ENCODE measurements around the gene TMEM86A.

TMEM86A gene

GRCh38 chr11:18699848-18700261 is 1.3 kb downstream of the TMEM86A start:
- in situ Hi-C loops (cut with MboI; ENCODE audit: low sequenced_read_pairs), result no loop called here

- in situ Hi-C loops (cut with MboI; ENCODE audit: low sequenced_read_pairs), result no loop called here
Measured at GRCh38 chr11:18700375-18700774, 1.8 kb downstream of the TMEM86A start.

GRCh38 chr11:18700872-18701271 is 2.3 kb downstream of the TMEM86A start:
- in situ Hi-C loops (cut with MboI; ENCODE audit: low sequenced_read_pairs), result no loop called here

- in situ Hi-C loops (cut with MboI; ENCODE audit: low sequenced_read_pairs), result no loop called here
Measured at GRCh38 chr11:18701614-18702216, 3.1 kb downstream of the TMEM86A start.

- in situ Hi-C loops (cut with MboI; ENCODE audit: low sequenced_read_pairs), result no loop called here
Measured at GRCh38 chr11:18703001-18703763, 4.6 kb downstream of the TMEM86A start.

GRCh38 chr11:18704045-18704645 is 5.6 kb downstream of the TMEM86A start:
- in situ Hi-C loops (cut with MboI; ENCODE audit: low sequenced_read_pairs), result no loop called here

GRCh38 chr11:18704698-18705097 is 6.1 kb downstream of the TMEM86A start:
- in situ Hi-C loops (cut with MboI; ENCODE audit: low sequenced_read_pairs), result no loop called here

GRCh38 chr11:18705651-18706281 is 7.2 kb downstream of the TMEM86A start:
- in situ Hi-C loops (cut with MboI; ENCODE audit: low sequenced_read_pairs), result no loop called here

- in situ Hi-C loops (cut with MboI; ENCODE audit: low sequenced_read_pairs), result no loop called here
Measured at GRCh38 chr11:18706330-18707243, 8.0 kb downstream of the TMEM86A start.

- in situ Hi-C loops (cut with MboI; ENCODE audit: low sequenced_read_pairs), result no loop called here
Measured at GRCh38 chr11:18707811-18708340, 9.3 kb downstream of the TMEM86A start.

- in situ Hi-C loops (cut with MboI; ENCODE audit: low sequenced_read_pairs), result no loop called here
Measured at GRCh38 chr11:18709414-18709813, 10.8 kb downstream of the TMEM86A start.

- in situ Hi-C loops (cut with MboI; ENCODE audit: low sequenced_read_pairs), result no loop called here
Measured at GRCh38 chr11:18710545-18710944, 12.0 kb downstream of the TMEM86A start.

GRCh38 chr11:18713646-18714442 is 15.3 kb downstream of the TMEM86A start:
- in situ Hi-C loops (cut with MboI; ENCODE audit: low sequenced_read_pairs), result no loop called here

- in situ Hi-C loops (cut with MboI; ENCODE audit: low sequenced_read_pairs), result no loop called here
Measured at GRCh38 chr11:18714443-18714780, 15.8 kb downstream of the TMEM86A start.

GRCh38 chr11:18715476-18715875 is 16.9 kb downstream of the TMEM86A start:
- in situ Hi-C loops (cut with MboI; ENCODE audit: low sequenced_read_pairs), result no loop called here

GRCh38 chr11:18720091-18720807 is 21.7 kb downstream of the TMEM86A start:
- in situ Hi-C loops (cut with MboI; ENCODE audit: low sequenced_read_pairs), result no loop called here

GRCh38 chr11:18720808-18721560 is 22.4 kb downstream of the TMEM86A start:
- in situ Hi-C loops (cut with MboI; ENCODE audit: low sequenced_read_pairs), result no loop called here

GRCh38 chr11:18721561-18722292 is 23.1 kb downstream of the TMEM86A start:
- in situ Hi-C loops (cut with MboI; ENCODE audit: low sequenced_read_pairs), result no loop called here

Data from HL-60/S4 treated with phorbol 12-myristate 13-acetate at 8.2 ng/mL for 4 days and 3 days (cell line).